ENCODE data around the gene HOXD4.

Gene HOXD4

DNA sequence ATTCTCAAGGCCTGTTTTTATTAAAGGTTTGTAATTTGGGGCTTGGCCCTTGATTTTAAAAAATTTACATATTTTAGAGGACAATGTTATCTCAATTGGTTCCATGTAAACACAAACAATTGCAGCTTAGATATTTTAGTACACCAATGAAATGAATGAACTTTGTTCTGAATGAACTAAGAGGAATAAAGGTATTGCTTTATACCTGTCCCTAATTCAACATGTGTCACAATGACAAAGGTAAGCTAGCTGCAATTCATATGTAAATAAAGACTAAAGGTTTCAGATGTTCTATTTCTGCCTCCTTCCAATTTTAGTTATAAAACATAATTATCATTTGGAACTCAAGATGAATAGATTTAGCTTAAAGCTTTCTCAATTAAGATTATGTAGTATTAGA is 48.6 kb downstream of the HOXD4 start:
- DNase-seq, result no peak
- in situ Hi-C loops (cut with HindIII; ENCODE audit: low pct_ligation_motif_present, low pct_unique_long_range_greater_than_20kb, low sequenced_read_pairs), result no loop called here

DNA sequence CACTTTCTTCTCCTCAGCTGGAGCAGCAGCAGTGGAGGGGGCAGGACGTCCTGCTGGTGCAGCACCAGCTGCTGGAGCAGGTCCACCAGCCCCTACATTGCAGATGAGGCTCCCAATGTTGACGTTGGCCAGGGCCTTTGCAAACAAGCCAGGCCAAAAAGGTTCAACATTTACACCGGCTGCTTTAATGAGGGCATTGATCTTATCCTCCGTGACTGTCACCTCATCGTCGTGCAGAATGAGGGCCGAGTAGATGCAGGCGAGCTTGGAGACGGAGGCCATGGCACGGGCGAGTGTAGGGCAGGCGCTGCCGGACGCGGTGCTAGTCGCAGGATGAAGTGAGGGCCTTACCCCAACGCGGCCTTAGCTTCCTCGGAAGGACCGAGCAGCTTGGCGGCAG is 49.6 kb downstream of the HOXD4 start:
- DNase-seq, result no peak
- in situ Hi-C loops (cut with HindIII; ENCODE audit: low pct_ligation_motif_present, low pct_unique_long_range_greater_than_20kb, low sequenced_read_pairs), result no loop called here

DNA sequence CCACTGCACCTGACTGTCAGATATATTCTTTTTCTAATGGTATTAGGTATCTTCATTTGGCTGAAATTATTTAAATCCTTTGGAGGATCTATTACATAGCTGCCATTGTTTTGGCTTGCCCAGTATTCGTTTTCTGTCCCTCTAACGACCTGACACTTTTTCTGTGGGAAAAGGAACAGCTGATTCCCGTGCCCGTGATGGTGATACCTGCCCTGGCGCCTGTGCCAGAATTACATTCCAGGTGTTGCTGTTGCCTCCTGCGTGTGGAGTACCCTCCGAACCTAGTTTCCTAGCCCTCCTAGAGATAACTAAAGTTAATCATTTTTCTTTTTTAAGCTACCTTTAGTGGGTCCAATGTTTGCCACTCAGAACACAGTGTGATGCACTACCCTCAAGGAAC is 51.1 kb downstream of the HOXD4 start:
- in situ Hi-C loops (cut with HindIII; ENCODE audit: low pct_ligation_motif_present, low pct_unique_long_range_greater_than_20kb, low sequenced_read_pairs), result no loop called here
- no peak for DNase-seq
